ENCODE data around the gene COL18A1.

Gene COL18A1

DNA sequence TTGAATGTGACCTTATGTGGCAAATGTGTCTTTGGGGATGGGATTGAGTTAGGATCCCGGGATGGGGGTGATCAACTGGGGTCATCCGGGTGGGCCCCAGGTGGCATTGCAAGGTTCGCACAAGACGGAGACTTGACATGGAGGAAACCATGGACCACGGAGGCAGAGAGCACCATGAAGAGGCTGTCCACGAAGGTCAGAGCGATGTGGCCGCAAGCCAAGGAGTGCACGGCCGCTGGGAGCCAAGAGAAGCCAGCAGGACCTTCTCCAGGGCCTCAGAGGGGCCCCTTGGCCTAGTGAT, 22.3 kb upstream of the COL18A1 start:
- Histone ChIP-seq H3K9me3 (ENCODE audit: insufficient read depth, low read depth, low read length) (no peaks in the 10 kb centered on the region), H4K20me1 (ENCODE audit: insufficient read depth, low read length, poor library complexity, severe bottlenecking) (no peaks in the 10 kb centered on the region), H3K4me2 (ENCODE audit: low read depth, low read length, poor library complexity, severe bottlenecking) (no peak overlapping the region), H3K9ac (ENCODE audit: low read depth, low read length, poor library complexity, severe bottlenecking) (no peak overlapping the region), H3K27me3 (ENCODE audit: insufficient read depth, low read length, poor library complexity, severe bottlenecking) (no peaks in the 10 kb centered on the region), H3K4me3 (ENCODE audit: low read length, poor library complexity, severe bottlenecking) (no peak overlapping the region), H3K4me1 (ENCODE audit: insufficient read depth, low read length, poor library complexity, severe bottlenecking) (no peaks in the 10 kb centered on the region), H3K36me3 (ENCODE audit: insufficient read depth, low read length) (no peaks in the 10 kb centered on the region), H2AFZ (ENCODE audit: low read length) (no peak overlapping the region), H3K79me2 (ENCODE audit: insufficient read depth, low read length) (no peaks in the 10 kb centered on the region), H3K9me2 (replicated peaks; ENCODE audit: low read depth, low read length) (no peaks in the 10 kb centered on the region), H3F3A (ENCODE audit: low read depth) (no peaks in the 10 kb centered on the region)
- no peak for TF ChIP-seq CTCF (conservative IDR thresholded peaks at IDR 0.05; ENCODE audit: low read length)
- TF ChIP-seq EZH2phosphoT487 (IDR thresholded peaks at IDR 0.05; ENCODE audit: borderline replicate concordance) = no peak

- no peak overlapping the region for H3K9ac ChIP-seq (ENCODE audit: low read depth, low read length, poor library complexity, severe bottlenecking)
- H3F3A ChIP-seq (ENCODE audit: low read depth) = no peaks in the 10 kb centered on the region
- H3K79me2 ChIP-seq (ENCODE audit: insufficient read depth, low read length) = no peaks in the 10 kb centered on the region
- H2AFZ ChIP-seq (ENCODE audit: low read length) = no peak overlapping the region
- H3K9me2 ChIP-seq (replicated peaks; ENCODE audit: low read depth, low read length) = no peaks in the 10 kb centered on the region
- no peaks in the 10 kb centered on the region for H3K9me3 ChIP-seq (ENCODE audit: insufficient read depth, low read depth, low read length)
- H3K27me3 ChIP-seq (ENCODE audit: insufficient read depth, low read length, poor library complexity, severe bottlenecking) = no peaks in the 10 kb centered on the region
- H3K4me3 ChIP-seq (ENCODE audit: low read length, poor library complexity, severe bottlenecking) = no peak overlapping the region
- no peaks in the 10 kb centered on the region for H3K36me3 ChIP-seq (ENCODE audit: insufficient read depth, low read length)
- no peaks in the 10 kb centered on the region for H4K20me1 ChIP-seq (ENCODE audit: insufficient read depth, low read length, poor library complexity, severe bottlenecking)
- no peaks in the 10 kb centered on the region for H3K4me1 ChIP-seq (ENCODE audit: insufficient read depth, low read length, poor library complexity, severe bottlenecking)
- H3K4me2 ChIP-seq (ENCODE audit: low read depth, low read length, poor library complexity, severe bottlenecking) = no peak overlapping the region
- no peak for TF ChIP-seq EZH2phosphoT487 (IDR thresholded peaks at IDR 0.05; ENCODE audit: borderline replicate concordance)
- TF ChIP-seq CTCF (conservative IDR thresholded peaks at IDR 0.05; ENCODE audit: low read length) = no peak
These were observed 21.8 kb upstream of the COL18A1 start for GRCh38 chr21:45383111-45383614.

- Histone ChIP-seq H3K36me3 (ENCODE audit: insufficient read depth, low read length) (no peaks in the 10 kb centered on the region), H3K4me1 (ENCODE audit: insufficient read depth, low read length, poor library complexity, severe bottlenecking) (no peaks in the 10 kb centered on the region), H4K20me1 (ENCODE audit: insufficient read depth, low read length, poor library complexity, severe bottlenecking) (no peaks in the 10 kb centered on the region), H3K4me2 (ENCODE audit: low read depth, low read length, poor library complexity, severe bottlenecking) (no peak overlapping the region), H3K4me3 (ENCODE audit: low read length, poor library complexity, severe bottlenecking) (no peak overlapping the region), H3K9ac (ENCODE audit: low read depth, low read length, poor library complexity, severe bottlenecking) (no peak overlapping the region), H3K27me3 (ENCODE audit: insufficient read depth, low read length, poor library complexity, severe bottlenecking) (no peaks in the 10 kb centered on the region), H3K79me2 (ENCODE audit: insufficient read depth, low read length) (no peaks in the 10 kb centered on the region), H3K9me2 (replicated peaks; ENCODE audit: low read depth, low read length) (no peaks in the 10 kb centered on the region), H3F3A (ENCODE audit: low read depth) (no peaks in the 10 kb centered on the region), H2AFZ (ENCODE audit: low read length) (no peak overlapping the region), H3K9me3 (ENCODE audit: insufficient read depth, low read depth, low read length) (no peaks in the 10 kb centered on the region)
- TF ChIP-seq CTCF (conservative IDR thresholded peaks at IDR 0.05; ENCODE audit: low read length) (no peak), EZH2phosphoT487 (IDR thresholded peaks at IDR 0.05; ENCODE audit: borderline replicate concordance) (no peak)
These were observed 21.3 kb upstream of the COL18A1 start for GRCh38 chr21:45383615-45384201.

Data from Loucy (cell line).